A549 (cell line): ENCODE results near the gene FAM32A. TPM values are rescaled to one million over a fixed set of nuclear protein-coding genes. Genes with fewer than 3 reads are reported as not detected.

ENCODE experiments used
- ATAC-seq, 2 experiments: fragments of 200-7000 bp in 1 of 2; fragments of >200 bp in 1 of 2; cut with Nextera tagmentation in 1 of 2; cut with Tn5 transposase in 1 of 2; 3 replicates each; pipeline versions ENCODE4 v1.8.0 to v1.9.1; 2018 to 2020; ENCODE audit warnings: mild to moderate bottlenecking in 1 of 2, moderate library complexity in 1 of 2
- CTCF ChIA-PET: fragments of 300-600 bp; sonication (Branson Sonifier 250); formaldehyde crosslinking; extraction: SDS; loops from one replicate; lab custom pipeline; 2021; ENCODE audit warnings: antibody characterized with exemption, inconsistent platforms; lab: Yijun Ruan, JAX
- POLR2A ChIA-PET: fragments of 350-600 bp; formaldehyde crosslinking; extraction: SDS; loops from one replicate; lab custom pipeline; 2021; ENCODE audit warnings: antibody characterized with exemption, inconsistent platforms; lab: Yijun Ruan, JAX
- DNase-seq, 2 experiments: peaks; one replicate each; pipeline versions ENCODE4 v3.0.0 to v3.0.0-alpha.2; 2011 to 2016; ENCODE audit warnings: low read depth in 1 of 2, low spot score in 1 of 2
- FAIRE-seq: peaks from 2 replicates; lab custom pipeline; 2011; peaks lifted over from hg19 to GRCh38; lab: Jason Lieb, UNC
- H3K27ac ChIP-seq, 2 experiments: fragments of >200 bp; sonication (Bioruptor Twin); formaldehyde crosslinking; 3 replicates each; pipeline ENCODE4 v1.5.1; 2016 to 2017
- H3K4me1 ChIP-seq: fragments of >200 bp; sonication (Bioruptor Twin); formaldehyde crosslinking; 3 replicates; pipeline ENCODE4 v1.6.1; 2016
- H3K4me2 ChIP-seq: fragments of >200 bp; sonication (Bioruptor Twin); formaldehyde crosslinking; 3 replicates; pipeline ENCODE4 v1.6.1; 2016
- H3K4me3 ChIP-seq: fragments of >200 bp; sonication (Bioruptor Twin); formaldehyde crosslinking; 3 replicates; pipeline ENCODE4 v1.5.1; 2016
- H3K9me3 ChIP-seq: fragments of >200 bp; sonication (Bioruptor Twin); formaldehyde crosslinking; 3 replicates; pipeline ENCODE4 v1.6.1; 2016
- ATOH8 ChIP-seq: fragments of 250-450 bp; sonication (Bioruptor Pico); IDR thresholded peaks from 2 replicates; pipeline ENCODE4 v1.5.0; 2020; ENCODE audit warnings: low read depth, mild to moderate bottlenecking, moderate library complexity
- BCL3 ChIP-seq: fragments of >200 bp; sonication (Bioruptor Twin); formaldehyde crosslinking; IDR thresholded peaks from 3 replicates; pipeline ENCODE4 v1.6.1; 2016
- BHLHE40 ChIP-seq: IDR thresholded peaks from 2 replicates; pipeline ENCODE4 v1.6.1; 2012; ENCODE audit warnings: low read depth, low read length, inconsistent platforms
- CEBPB ChIP-seq, 2 experiments: fragments of >200 bp in 1 of 2; sonication (Bioruptor Twin) in 1 of 2; formaldehyde crosslinking in 1 of 2; IDR thresholded peaks; 2 replicates each; pipeline ENCODE4 v1.6.1; 2012 to 2016
- CHD2 ChIP-seq: fragments of 150-350 bp; IDR thresholded peaks from 2 replicates; pipeline ENCODE4 v1.6.1; 2014; ENCODE audit warnings: low read length; ENCODE audit not compliant: partially characterized antibody
- E2F6 ChIP-seq: IDR thresholded peaks from 2 replicates; pipeline ENCODE4 v1.6.1; 2012; ENCODE audit warnings: low read depth, borderline replicate concordance
- EP300 ChIP-seq, 2 experiments: fragments of >200 bp; sonication (Bioruptor Twin); formaldehyde crosslinking; IDR thresholded peaks; 2 replicates in 1 of 2; 3 replicates in 1 of 2; pipeline ENCODE4 v1.6.1; 2016 to 2017
- ESRRA ChIP-seq: fragments of 150-350 bp; IDR thresholded peaks from 2 replicates; pipeline ENCODE4 v1.6.1; 2014; ENCODE audit warnings: mild to moderate bottlenecking, low read length, borderline replicate concordance
- FOSL2 ChIP-seq, 2 experiments: fragments of 450-650 bp in 1 of 2; fragments of >200 bp in 1 of 2; sonication (Bioruptor Twin) in 1 of 2; formaldehyde crosslinking; IDR thresholded peaks; 2 replicates each; pipeline versions ENCODE4 v1.5.0 to v1.6.1; 2016 to 2020; ENCODE audit warnings: mild to moderate bottlenecking in 1 of 2, moderate library complexity in 1 of 2
- HOXA7 ChIP-seq: fragments of 250-450 bp; sonication (Bioruptor Pico); IDR thresholded peaks from 2 replicates; pipeline ENCODE4 v1.5.0; 2020; ENCODE audit warnings: mild to moderate bottlenecking, moderate library complexity
- JUN ChIP-seq, 2 experiments: fragments of >200 bp; sonication (Bioruptor Twin); formaldehyde crosslinking; IDR thresholded peaks; 2 replicates in 1 of 2; 3 replicates in 1 of 2; pipeline ENCODE4 v1.6.1; 2016 to 2017
- JUNB ChIP-seq: fragments of >200 bp; sonication (Bioruptor Twin); formaldehyde crosslinking; IDR thresholded peaks from 2 replicates; pipeline ENCODE4 v1.6.1; 2016
- KDM5A ChIP-seq: fragments of 200-600 bp; sonication (generic); IDR thresholded peaks from 2 replicates; pipeline ENCODE4 v1.6.1; 2016; ENCODE audit warnings: antibody characterized with exemption, mild to moderate bottlenecking
- RCOR1 ChIP-seq: fragments of 150-350 bp; IDR thresholded peaks from 2 replicates; pipeline ENCODE4 v1.6.1; 2014; ENCODE audit warnings: antibody characterized with exemption, low read length, low read depth
- REST ChIP-seq: fragments of 200-600 bp; sonication (generic); IDR thresholded peaks from 2 replicates; pipeline ENCODE4 v1.6.1; 2016; ENCODE audit warnings: antibody characterized with exemption, mild to moderate bottlenecking, moderate library complexity
- RNF2 ChIP-seq: fragments of 200-600 bp; sonication (generic); IDR thresholded peaks from 2 replicates; pipeline ENCODE4 v1.6.1; 2016; ENCODE audit warnings: low read depth, mild to moderate bottlenecking, antibody characterized with exemption, moderate library complexity, borderline replicate concordance
- USF2 ChIP-seq: fragments of 450-650 bp; IDR thresholded peaks from 2 replicates; pipeline ENCODE4 v1.6.1; 2014; ENCODE audit warnings: antibody characterized with exemption
- ZFP36 ChIP-seq: fragments of 450-650 bp; IDR thresholded peaks from 2 replicates; pipeline ENCODE4 v1.6.1; 2014; ENCODE audit warnings: borderline replicate concordance; ENCODE audit not compliant: partially characterized antibody
- ZNF302 ChIP-seq: fragments of 250-450 bp; sonication (Bioruptor Pico); IDR thresholded peaks from 2 replicates; pipeline ENCODE4 v1.9.0; 2021; ENCODE audit warnings: inconsistent platforms, mild to moderate bottlenecking, moderate library complexity
- ZSCAN20 ChIP-seq: fragments of 250-450 bp; sonication (Bioruptor Pico); IDR thresholded peaks from 2 replicates; pipeline ENCODE4 v1.8.0; 2022; ENCODE audit warnings: mild to moderate bottlenecking, moderate library complexity
- WGBS: methylation state at CpG from one replicate; pipeline ENCODE4 v1.1.6; 2017; ENCODE audit errors: missing lambda C conversion rate; 5-methylcytosine and 5-hydroxymethylcytosine counted together
- polyA plus RNA-seq, 4 experiments: library from polyadenylated mRNA; depleted of rRNA in 3 of 4; stranded (reverse); fragments of >200 nt; fragmentation: RNase III in 1 of 4; extraction: RNeasy Plus Mini Kit Qiagen cat#74134 plus additional on column Dnase treatment in 1 of 4; gene quantifications; 2 replicates in 3 of 4; 3 replicates in 1 of 4; pipeline ENCODE4 v1.2.3, GENCODE V29; 2011 to 2017

Gene FAM32A
- polyA plus RNA-seq, 2 of the 4 experiments (the other 2 are of a cell fraction) = 80.8 to 108 TPM

- ATAC-seq (no peak), DNase-seq (no peak), FAIRE-seq (no peak)
- no peak for TF ChIP-seq EP300 (IDR thresholded peaks at IDR 0.05)
- no peak for TF ChIP-seq JUNB
- no peak for TF ChIP-seq E2F6
- TF ChIP-seq JUN (IDR thresholded peaks at IDR 0.05) = no peak
- TF ChIP-seq RCOR1 = no peak
- TF ChIP-seq ATOH8 = no peak
- no peak for TF ChIP-seq REST
- no peak for TF ChIP-seq RNF2
- TF ChIP-seq ZNF302 (CRISPR knock-in tag) = no peak
- TF ChIP-seq FOSL2 (IDR thresholded peaks at IDR 0.05) = no peak
- TF ChIP-seq FOSL2 (CRISPR knock-in tag; IDR thresholded peaks at IDR 0.05) = no peak
- TF ChIP-seq ZSCAN20 (CRISPR knock-in tag) = no peak
- TF ChIP-seq ZFP36 = no peak
- TF ChIP-seq ESRRA = no peak
- no peak for TF ChIP-seq BHLHE40
- no peak for TF ChIP-seq HOXA7 (CRISPR knock-in tag)
- TF ChIP-seq KDM5A = no peak
- no peak for TF ChIP-seq USF2
- no peak for TF ChIP-seq CHD2
- TF ChIP-seq BCL3 = no peak
- TF ChIP-seq CEBPB (IDR thresholded peaks at IDR 0.05) = no peak
- H3K4me3 ChIP-seq = no peak overlapping the region
- H3K4me1 ChIP-seq = peaks cover 29% of the 10 kb centered on the region
- no peak overlapping the region for H3K4me2 ChIP-seq
- no peak overlapping the region; a peak in 1 of 6 replicates for H3K27ac ChIP-seq
- 84% methylated on average over 12 of the region's 13 CpGs for WGBS
- POLR2A ChIA-PET = no interaction called here
- no peaks in the 10 kb centered on the region for H3K9me3 ChIP-seq
- CTCF ChIA-PET = interaction anchor here (0.7 to 1.5 kb wide), 3 partner anchors 12 to 123 kb away, joined by 3 read pairs; no protein-coding TSS in a partner anchor
Observed at GRCh38 chr19:16164222-16164890, 20.9 kb upstream of the FAM32A start.
